SJCRH30 (cell line): ENCODE data around the gene ECE1. TPM values are rescaled to one million over a fixed set of nuclear protein-coding genes. Genes with fewer than 3 reads are reported as not detected.

Experiments used
- DNase-seq, 2 experiments: peaks; one replicate each; pipeline ENCODE4 v3.0.0-alpha.2; 2015 to 2020
- H3K27ac ChIP-seq: fragments of 250-450 bp; sonication (Bioruptor Pico); 2 replicates; pipeline ENCODE4 v1.5.1; 2020; ENCODE audit warnings: mild to moderate bottlenecking, moderate library complexity
- H3K27me3 ChIP-seq: fragments of 250-450 bp; sonication (Bioruptor Pico); 2 replicates; pipeline ENCODE4 v1.5.1; 2020; ENCODE audit warnings: mild to moderate bottlenecking, moderate library complexity
- H3K36me3 ChIP-seq: fragments of 250-450 bp; sonication (Bioruptor Pico); 2 replicates; pipeline ENCODE4 v1.5.1; 2020; ENCODE audit warnings: mild to moderate bottlenecking, moderate library complexity
- H3K4me1 ChIP-seq: fragments of 250-450 bp; sonication (Bioruptor Pico); 2 replicates; pipeline ENCODE4 v1.5.1; 2020; ENCODE audit warnings: mild to moderate bottlenecking, moderate library complexity
- H3K4me3 ChIP-seq: fragments of 250-450 bp; sonication (Bioruptor Pico); 2 replicates; pipeline ENCODE4 v1.5.1; 2020; ENCODE audit warnings: mild to moderate bottlenecking, moderate library complexity
- H3K9me3 ChIP-seq: fragments of 250-450 bp; sonication (Bioruptor Pico); replicated peaks from 2 replicates; pipeline ENCODE4 v1.5.1; 2020; ENCODE audit warnings: mild to moderate bottlenecking, moderate library complexity
- total RNA-seq: library from RNA; depleted of rRNA; stranded (reverse); fragments of >200 nt; shearing (Covaris generic); gene quantifications from 2 replicates; pipeline ENCODE4 v1.2.3, GENCODE V29; 2014

ECE1 gene
- total RNA-seq, 1 experiment from 2014 or later, result 74.5 TPM

- Histone ChIP-seq H3K4me3 (no peak overlapping the region), H3K27ac (peak overlapping the region; percentile 84), H3K36me3 (peaks cover 5% of the 10 kb centered on the region; the same call in 1 of the 2 replicates), H3K9me3 (no peaks in the 10 kb centered on the region), H3K4me1 (peaks cover 29% of the 10 kb centered on the region), H3K27me3 (no peaks in the 10 kb centered on the region)
- DNase-seq, result peak; percentile 92 to 97
Measured at GRCh38 chr1:21255284-21255942, 34.9 kb downstream of the ECE1 start.

- H3K4me3 ChIP-seq, result no peak overlapping the region
- H3K9me3 ChIP-seq, result no peaks in the 10 kb centered on the region
- DNase-seq, result peak; percentile 95 to 96
- H3K27ac ChIP-seq, result peak overlapping the region; percentile 84
- peaks cover 29% of the 10 kb centered on the region for H3K4me1 ChIP-seq
- H3K36me3 ChIP-seq, result peaks cover 5% of the 10 kb centered on the region; the same call in 1 of the 2 replicates
- no peaks in the 10 kb centered on the region for H3K27me3 ChIP-seq
Measured at GRCh38 chr1:21254335-21254951, 35.8 kb downstream of the ECE1 start.

- Histone ChIP-seq H3K27me3 (no peaks in the 10 kb centered on the region), H3K27ac (no peak overlapping the region), H3K4me1 (peaks cover 29% of the 10 kb centered on the region), H3K4me3 (no peak overlapping the region), H3K36me3 (peaks cover 5% of the 10 kb centered on the region; the same call in 1 of the 2 replicates), H3K9me3 (no peaks in the 10 kb centered on the region)
- no peak for DNase-seq
Measured at GRCh38 chr1:21251773-21252471, 38.3 kb downstream of the ECE1 start.

- no peaks in the 10 kb centered on the region for H3K9me3 ChIP-seq
- peaks cover 24% of the 10 kb centered on the region for H3K4me1 ChIP-seq
- H3K4me3 ChIP-seq, result no peak overlapping the region
- H3K27me3 ChIP-seq, result no peaks in the 10 kb centered on the region
- no peak overlapping the region for H3K27ac ChIP-seq
- peaks cover 11% of the 10 kb centered on the region for H3K36me3 ChIP-seq
- DNase-seq, result no peak
Measured at GRCh38 chr1:21249940-21250493, 40.2 kb downstream of the ECE1 start.

GRCh38 chr1:21247892-21248715 lies 42.2 kb downstream of the ECE1 start:
- H3K27ac ChIP-seq, result no peak overlapping the region
- peaks cover 8% of the 10 kb centered on the region; the same call in 1 of the 2 replicates for H3K4me1 ChIP-seq
- H3K9me3 ChIP-seq, result no peaks in the 10 kb centered on the region
- no peak overlapping the region for H3K4me3 ChIP-seq
- H3K36me3 ChIP-seq, result peaks cover 27% of the 10 kb centered on the region
- H3K27me3 ChIP-seq, result no peaks in the 10 kb centered on the region
- DNase-seq, result no peak

GRCh38 chr1:21246905-21247642 lies 43.2 kb downstream of the ECE1 start:
- peaks cover 29% of the 10 kb centered on the region for H3K36me3 ChIP-seq
- H3K27ac ChIP-seq, result no peak overlapping the region
- no peaks in the 10 kb centered on the region for H3K27me3 ChIP-seq
- no peak for DNase-seq
- H3K4me1 ChIP-seq, result 0 out of 2 replicates have a peak, but pooled peaks cover 3% of the 10 kb centered on the region
- H3K4me3 ChIP-seq, result no peak overlapping the region
- H3K9me3 ChIP-seq, result no peaks in the 10 kb centered on the region

GRCh38 chr1:21245688-21246229 lies 44.5 kb downstream of the ECE1 start:
- Histone ChIP-seq H3K4me1 (0 out of 2 replicates have a peak, but pooled peaks cover 1% of the 10 kb centered on the region), H3K4me3 (no peak overlapping the region), H3K27ac (no peak overlapping the region), H3K27me3 (no peaks in the 10 kb centered on the region), H3K36me3 (peaks cover 32% of the 10 kb centered on the region), H3K9me3 (no peaks in the 10 kb centered on the region)
- no peak for DNase-seq

GRCh38 chr1:21244986-21245687 lies 45.1 kb downstream of the ECE1 start:
- Histone ChIP-seq H3K27ac (no peak overlapping the region), H3K9me3 (no peaks in the 10 kb centered on the region), H3K4me1 (peaks cover 6% of the 10 kb centered on the region), H3K4me3 (no peak overlapping the region), H3K27me3 (no peaks in the 10 kb centered on the region), H3K36me3 (peaks cover 32% of the 10 kb centered on the region)
- peak in 1 of 2 experiments; percentile 25 for DNase-seq

GRCh38 chr1:21244154-21244553 lies 46.1 kb downstream of the ECE1 start:
- DNase-seq, result no peak
- no peaks in the 10 kb centered on the region for H3K27me3 ChIP-seq
- no peak overlapping the region for H3K27ac ChIP-seq
- H3K36me3 ChIP-seq, result peaks cover 32% of the 10 kb centered on the region
- peaks cover 16% of the 10 kb centered on the region for H3K4me1 ChIP-seq
- no peak overlapping the region for H3K4me3 ChIP-seq
- H3K9me3 ChIP-seq, result no peaks in the 10 kb centered on the region

GRCh38 chr1:21242846-21243245 lies 47.4 kb downstream of the ECE1 start:
- DNase-seq, result no peak
- Histone ChIP-seq H3K27me3 (no peaks in the 10 kb centered on the region), H3K27ac (no peak overlapping the region), H3K4me1 (peaks cover 29% of the 10 kb centered on the region), H3K36me3 (peaks cover 32% of the 10 kb centered on the region), H3K9me3 (no peaks in the 10 kb centered on the region), H3K4me3 (no peak overlapping the region)

GRCh38 chr1:21241771-21242581 lies 48.3 kb downstream of the ECE1 start:
- DNase-seq, result no peak
- H3K4me1 ChIP-seq, result peaks cover 30% of the 10 kb centered on the region

GRCh38 chr1:21240706-21241105 lies 49.6 kb downstream of the ECE1 start:
- H3K36me3 ChIP-seq, result peaks cover 44% of the 10 kb centered on the region
- H3K4me3 ChIP-seq, result no peak overlapping the region
- no peaks in the 10 kb centered on the region for H3K9me3 ChIP-seq
- no peak overlapping the region for H3K27ac ChIP-seq
- H3K4me1 ChIP-seq, result peaks cover 30% of the 10 kb centered on the region
- DNase-seq, result no peak
- H3K27me3 ChIP-seq, result no peaks in the 10 kb centered on the region

More at GRCh38 chr1:21241771-21242581, 48.3 kb downstream of the ECE1 start:
- H3K4me3 ChIP-seq, result no peak overlapping the region
- H3K9me3 ChIP-seq, result no peaks in the 10 kb centered on the region
- no peak overlapping the region for H3K27ac ChIP-seq
- peaks cover 36% of the 10 kb centered on the region for H3K36me3 ChIP-seq
- H3K27me3 ChIP-seq, result no peaks in the 10 kb centered on the region
